Activated CD4-positive, CD25-positive, alpha-beta regulatory T cell treated with anti-CD3 and anti-CD28 coated beads, Interleukin-2, amount 50 U/mL, for 72 hours (primary cell): ENCODE measurements around the gene STMN3.
"Not testable (repeated sequence)": the region's sequence is repeated elsewhere in the genome, so short reads cannot be mapped to it uniquely, and the experiment has no call there.

ENCODE experiments used
- DNase-seq: peaks from one replicate; pipeline ENCODE4 v3.0.0; 2021

STMN3 gene

GRCh38 chr20:63653974-63654668, 897 bp upstream of the STMN3 start:
- DNase-seq = no peak

- DNase-seq = peak; percentile 37
These were observed 838 bp downstream of the STMN3 start for GRCh38 chr20:63652192-63652980.

- no peak for DNase-seq
These were observed 1.4 kb downstream of the STMN3 start for GRCh38 chr20:63651942-63652191.

- not testable (repeated sequence) for DNase-seq
These were observed 2.7 kb downstream of the STMN3 start for GRCh38 chr20:63650486-63650885.

GRCh38 chr20:63648895-63649589, 4.2 kb downstream of the STMN3 start:
- no peak for DNase-seq

GRCh38 chr20:63648190-63648589, 5.0 kb downstream of the STMN3 start:
- no peak for DNase-seq

GRCh38 chr20:63645218-63645617, 8.0 kb downstream of the STMN3 start:
- DNase-seq = no peak

GRCh38 chr20:63643946-63644345, 9.3 kb downstream of the STMN3 start:
- DNase-seq = no peak

- DNase-seq = no peak
These were observed 9.7 kb downstream of the STMN3 start for GRCh38 chr20:63643499-63643898.

GRCh38 chr20:63642527-63643247, 10.5 kb downstream of the STMN3 start:
- no peak for DNase-seq

GRCh38 chr20:63641792-63642523, 11.3 kb downstream of the STMN3 start:
- peak; percentile 94 for DNase-seq

- DNase-seq = no peak
These were observed 12.0 kb downstream of the STMN3 start for GRCh38 chr20:63641146-63641791.

GRCh38 chr20:63640686-63641085, 12.5 kb downstream of the STMN3 start:
- DNase-seq = not testable (repeated sequence)

- DNase-seq = no peak
These were observed 13.1 kb downstream of the STMN3 start for GRCh38 chr20:63640086-63640485.

- no peak for DNase-seq
These were observed 13.9 kb downstream of the STMN3 start for GRCh38 chr20:63639093-63639975.

- DNase-seq = no peak
These were observed 16.2 kb downstream of the STMN3 start for GRCh38 chr20:63636752-63637628.

- peak; percentile 59 for DNase-seq
These were observed 17.6 kb downstream of the STMN3 start for GRCh38 chr20:63635431-63636141.

GRCh38 chr20:63633732-63634131, 19.5 kb downstream of the STMN3 start:
- no peak for DNase-seq

GRCh38 chr20:63631426-63631825, 21.8 kb downstream of the STMN3 start:
- DNase-seq = not testable (repeated sequence)
